DMS53 treated with DMSO at 0.1 percent for 48 hours (cell line): ENCODE data around the gene GAB3.

Experiments
- DNase-seq: peaks from one replicate; lab custom pipeline; 2025; ENCODE audit not compliant: unreplicated experiment; lab: John Stamatoyannopoulos, UW

GAB3 gene, protein sequence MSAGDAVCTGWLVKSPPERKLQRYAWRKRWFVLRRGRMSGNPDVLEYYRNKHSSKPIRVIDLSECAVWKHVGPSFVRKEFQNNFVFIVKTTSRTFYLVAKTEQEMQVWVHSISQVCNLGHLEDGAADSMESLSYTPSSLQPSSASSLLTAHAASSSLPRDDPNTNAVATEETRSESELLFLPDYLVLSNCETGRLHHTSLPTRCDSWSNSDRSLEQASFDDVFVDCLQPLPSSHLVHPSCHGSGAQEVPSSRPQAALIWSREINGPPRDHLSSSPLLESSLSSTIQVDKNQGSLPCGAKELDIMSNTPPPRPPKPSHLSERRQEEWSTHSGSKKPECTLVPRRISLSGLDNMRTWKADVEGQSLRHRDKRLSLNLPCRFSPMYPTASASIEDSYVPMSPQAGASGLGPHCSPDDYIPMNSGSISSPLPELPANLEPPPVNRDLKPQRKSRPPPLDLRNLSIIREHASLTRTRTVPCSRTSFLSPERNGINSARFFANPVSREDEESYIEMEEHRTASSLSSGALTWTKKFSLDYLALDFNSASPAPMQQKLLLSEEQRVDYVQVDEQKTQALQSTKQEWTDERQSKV

DNA sequence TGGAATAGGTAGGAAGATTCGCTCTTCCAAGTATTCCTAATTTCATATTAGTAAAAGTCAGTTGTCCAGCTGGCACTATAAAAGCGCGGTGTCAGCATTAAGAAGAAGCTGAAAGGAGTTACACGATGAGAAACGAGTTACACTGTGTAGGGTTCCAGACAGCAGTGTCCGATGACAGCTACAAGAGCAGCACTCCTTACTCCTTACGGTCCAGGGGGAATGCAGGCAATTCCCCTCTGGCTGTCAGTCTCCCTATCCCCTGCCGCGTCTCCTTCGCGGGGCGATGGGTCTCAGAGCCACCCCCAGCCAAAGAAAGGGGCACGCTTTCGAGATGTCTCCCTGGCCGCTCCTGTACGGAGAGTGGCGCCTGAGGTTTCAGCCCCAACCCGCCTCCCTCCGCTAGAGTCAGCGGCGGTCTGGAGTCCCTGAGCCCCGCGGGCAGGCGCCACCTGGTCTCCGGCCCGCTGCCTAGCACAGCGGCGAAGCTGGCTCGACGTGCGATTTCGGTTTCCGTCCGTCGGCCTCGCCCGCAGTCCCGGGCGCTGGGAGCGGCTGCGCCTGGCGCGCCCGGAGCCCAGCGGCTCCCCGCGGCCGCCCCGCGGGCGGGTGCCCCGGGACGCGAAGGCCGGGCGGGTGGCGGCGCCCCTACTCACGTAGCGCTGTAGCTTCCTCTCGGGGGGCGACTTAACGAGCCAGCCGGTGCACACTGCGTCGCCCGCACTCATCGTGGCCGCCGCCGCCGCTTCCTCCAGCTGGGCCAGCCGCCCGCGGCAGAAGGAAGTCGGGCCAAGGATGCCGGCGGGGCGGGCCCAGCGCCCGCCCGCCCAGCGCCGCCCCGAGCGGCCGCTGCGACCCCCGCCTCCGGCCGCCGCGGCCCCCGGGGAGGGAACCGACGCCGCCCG lies at the start of gene GAB3:
Gene GAB3, minus strand, starts transcription at position 777 of the 902 bp plus-strand sequence. Its CDS starts 52 bp downstream, at position 725.
- DNase-seq: no peak

DNA sequence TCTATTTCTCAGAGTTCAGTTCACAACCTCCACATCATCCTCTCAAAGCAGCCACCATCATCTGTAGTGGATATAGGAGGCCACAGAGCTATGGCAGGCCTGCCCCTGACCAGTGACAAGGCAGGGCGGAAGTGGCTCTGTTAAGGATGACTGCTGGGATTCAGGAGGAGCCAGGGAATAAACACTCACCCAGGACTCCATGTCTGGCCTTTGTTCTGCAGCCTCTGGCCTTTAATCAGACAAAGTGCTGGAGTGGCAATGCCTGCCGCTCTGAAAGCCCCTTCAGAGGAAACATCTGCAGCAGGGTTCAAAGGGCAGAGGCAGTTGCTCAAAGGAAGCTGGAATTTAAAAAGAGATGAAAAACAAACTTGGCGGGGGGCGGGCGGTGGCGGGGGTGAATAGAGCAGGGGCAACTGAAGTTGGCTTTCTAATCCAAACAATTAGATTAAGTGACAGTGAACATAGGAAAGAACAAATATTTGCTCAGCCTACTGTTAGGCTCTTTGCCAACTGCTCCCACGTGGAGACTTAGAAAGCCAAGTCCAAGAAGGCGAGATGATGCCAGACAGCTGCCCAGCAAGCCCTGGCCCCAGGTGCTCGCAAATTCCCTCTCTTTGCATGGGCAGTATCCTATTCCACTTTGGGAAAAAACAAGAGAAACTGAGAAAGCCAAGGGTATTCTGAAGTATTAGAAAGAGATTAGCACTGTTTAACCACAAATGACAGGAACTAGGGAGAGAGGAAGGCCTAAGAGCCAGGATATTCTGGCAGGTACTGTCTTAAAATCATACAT lies 48.9 kb upstream of the GAB3 start:
- DNase-seq: peak; percentile 95

DNA sequence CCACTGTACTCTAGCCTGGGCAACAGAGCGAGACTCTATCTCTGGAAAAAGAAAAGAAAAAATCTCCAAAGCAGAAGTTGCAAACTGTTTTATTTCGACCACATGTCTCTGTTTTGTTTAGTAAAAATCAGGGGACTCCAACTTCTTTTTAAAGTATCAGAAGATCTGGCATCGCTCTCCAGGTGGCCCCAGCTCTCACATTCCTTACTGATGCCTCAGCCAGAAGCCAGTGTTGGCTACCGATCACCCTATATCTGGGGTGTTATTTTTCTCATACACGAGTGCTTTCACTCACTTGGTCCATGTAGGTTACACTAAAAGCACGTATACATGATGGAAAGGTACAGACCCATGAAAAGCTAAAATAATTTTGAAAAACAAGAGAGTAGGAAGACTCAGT lies 46.1 kb upstream of the GAB3 start:
- DNase-seq: no peak

DNA sequence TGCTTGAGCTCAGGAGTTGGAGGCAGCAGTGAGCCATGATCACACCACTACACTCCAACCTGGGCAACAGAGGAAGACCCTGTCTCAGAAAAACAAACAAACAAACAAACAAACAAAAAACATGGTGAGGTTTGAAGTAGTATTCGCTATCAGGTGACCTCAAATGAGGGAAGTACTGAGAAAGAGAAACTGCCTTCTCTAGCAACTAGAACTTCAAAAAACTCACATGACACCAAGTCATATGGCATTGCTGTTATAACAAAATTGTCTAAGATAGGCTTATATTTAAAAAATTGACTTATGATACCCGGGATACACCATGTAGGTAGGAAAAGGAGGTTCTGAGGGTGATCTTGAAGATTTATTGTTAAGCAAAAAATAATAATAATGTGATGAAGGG lies 44.1 kb upstream of the GAB3 start:
- no peak for DNase-seq

DNA sequence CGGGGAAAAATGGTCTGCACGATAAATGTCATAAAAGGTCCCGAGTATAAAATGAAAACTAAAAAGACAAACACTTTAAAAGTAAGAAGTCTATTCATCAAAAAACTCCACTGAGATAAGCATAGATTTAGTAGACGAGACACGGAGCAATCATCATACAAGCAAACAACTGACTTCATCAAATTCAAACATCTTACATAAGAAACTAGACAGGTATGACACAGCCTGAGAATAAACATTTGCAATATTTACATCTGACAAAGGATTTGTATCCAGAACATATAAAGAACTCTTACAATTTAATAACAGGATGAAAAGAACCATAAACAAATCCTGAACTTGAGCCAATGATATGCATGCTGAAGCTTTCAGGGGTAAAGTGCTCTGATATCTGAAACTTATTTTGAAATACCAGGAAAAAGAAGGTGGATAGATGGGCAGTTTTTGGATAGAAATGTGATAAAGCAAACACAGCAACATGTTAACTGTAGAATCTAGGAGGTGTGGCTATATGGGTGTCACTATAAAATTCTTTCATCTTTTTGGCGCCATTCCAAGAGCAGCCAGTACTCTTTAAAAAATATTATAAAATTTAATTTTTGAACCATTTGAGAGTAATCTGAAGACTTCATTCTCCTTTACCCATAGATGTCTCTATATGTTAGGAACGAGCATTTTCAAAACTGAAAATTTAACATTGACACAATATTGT lies 42.4 kb upstream of the GAB3 start:
- DNase-seq: peak; percentile 43

DNA sequence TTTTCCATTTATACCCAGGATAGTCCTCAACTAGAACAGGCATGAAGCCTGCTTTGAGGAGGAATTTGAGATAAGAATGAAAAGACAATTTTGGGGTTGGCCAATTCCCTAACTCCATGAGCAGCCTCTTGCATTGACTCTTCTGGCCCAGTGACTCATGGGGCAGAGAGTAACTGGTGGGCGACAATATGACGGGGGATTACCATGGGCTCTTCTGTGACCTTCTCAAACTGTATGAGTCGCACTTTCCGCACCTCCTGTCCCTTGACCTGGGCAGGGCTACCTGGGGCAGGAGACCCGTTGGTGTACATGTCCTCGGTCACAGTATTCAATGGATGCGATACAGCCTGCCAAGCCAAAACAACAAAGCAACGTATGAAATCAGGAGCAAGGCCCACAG lies 41.1 kb upstream of the GAB3 start:
- DNase-seq: no peak

DNA sequence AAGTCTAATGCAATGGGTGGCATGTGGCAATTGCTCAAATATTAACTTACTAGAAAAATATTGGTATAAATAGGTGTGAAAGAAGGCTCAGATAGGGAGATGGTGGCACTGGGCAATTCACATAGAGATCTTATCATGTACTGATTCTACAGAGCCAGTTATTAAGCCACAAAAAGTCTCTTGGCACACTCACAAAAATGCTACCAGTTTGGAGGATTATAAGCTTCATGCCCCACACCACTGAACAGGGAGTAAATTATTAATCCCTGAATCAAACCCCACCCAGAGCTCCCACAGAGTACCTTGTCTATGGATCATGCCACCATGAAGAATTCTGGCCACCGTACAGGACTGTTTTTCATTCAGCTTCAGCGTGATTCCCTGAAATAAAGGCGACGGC lies 40.6 kb upstream of the GAB3 start:
- DNase-seq: no peak

DNA sequence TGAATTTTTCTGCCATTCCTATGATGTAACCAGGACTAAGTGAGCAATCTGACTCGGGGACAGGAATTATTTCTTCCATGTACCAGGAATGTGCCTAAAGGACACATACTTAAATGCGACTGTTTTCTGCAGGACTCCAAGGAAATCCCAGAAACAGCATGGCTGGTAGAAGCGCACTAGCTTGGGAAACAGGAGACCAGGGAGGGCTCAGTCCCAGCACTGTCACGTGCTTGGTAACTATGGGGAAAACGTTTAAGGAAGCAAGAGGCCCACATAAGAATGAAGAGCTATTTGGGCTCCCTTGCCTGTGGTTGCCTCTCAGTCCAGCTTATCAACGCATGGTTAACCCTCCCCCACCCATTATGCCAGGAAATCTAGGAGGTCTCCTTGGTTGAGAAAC lies 34.8 kb upstream of the GAB3 start:
- no peak for DNase-seq

DNA sequence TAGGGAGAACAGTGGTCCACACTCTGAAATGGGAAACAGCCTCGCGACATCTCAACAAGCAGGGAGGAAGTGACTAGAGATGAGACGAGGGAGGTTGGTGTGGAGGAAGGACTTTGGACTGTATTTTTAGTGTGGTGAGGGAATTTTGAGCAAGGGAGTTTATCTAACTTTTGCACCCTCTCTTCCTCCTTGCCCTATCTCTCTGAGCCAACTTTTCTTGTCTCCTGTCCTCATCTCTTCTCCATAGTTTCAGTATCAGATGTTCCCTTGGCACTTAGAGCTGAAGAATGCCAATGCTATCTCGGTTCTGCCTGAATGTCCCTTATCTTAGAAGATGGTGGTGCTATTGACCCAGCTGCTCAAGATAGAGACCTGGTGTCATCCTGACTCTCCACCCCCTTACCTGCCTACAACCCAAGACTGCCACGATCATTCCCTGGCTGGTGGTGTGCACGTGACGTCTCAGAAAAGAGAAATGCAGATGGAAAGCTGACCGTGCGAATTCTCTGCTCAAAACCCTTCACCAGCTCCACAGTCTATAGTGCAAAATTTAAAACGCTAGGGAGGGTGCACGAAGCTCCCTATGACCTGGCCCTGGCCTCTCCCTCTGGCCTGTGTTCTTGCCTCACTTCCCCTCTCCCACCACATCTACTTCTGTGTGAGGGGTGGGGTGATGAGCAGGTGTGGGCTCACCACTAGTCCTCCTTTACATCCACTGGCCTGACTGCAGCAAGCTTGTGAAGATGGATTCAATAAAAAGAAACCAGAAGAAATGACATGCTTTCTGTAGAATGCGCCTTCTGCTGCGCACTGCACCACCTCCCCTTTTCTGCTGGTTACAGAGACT lies 33.5 kb upstream of the GAB3 start:
- DNase-seq: no peak

DNA sequence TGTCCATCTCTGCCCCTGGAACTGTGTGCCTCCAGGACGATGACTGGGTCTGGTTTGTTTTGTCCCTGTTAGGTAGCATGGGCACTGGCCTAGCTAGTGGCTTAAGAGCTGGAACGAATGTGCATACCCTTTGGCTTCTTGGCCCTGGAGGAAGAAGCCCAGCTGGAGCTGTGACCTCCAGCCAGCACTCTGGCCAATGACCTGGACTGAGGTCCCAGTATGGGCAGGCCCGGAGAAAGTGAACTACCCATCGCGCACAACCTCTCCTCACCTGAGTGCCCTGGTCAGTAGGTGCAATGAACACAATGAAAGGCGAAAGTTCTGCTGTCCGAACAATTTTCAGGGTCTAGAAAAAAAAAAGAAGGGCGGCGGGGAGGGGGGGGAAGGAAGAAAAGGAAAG lies 30.1 kb upstream of the GAB3 start:
- no peak for DNase-seq

DNA sequence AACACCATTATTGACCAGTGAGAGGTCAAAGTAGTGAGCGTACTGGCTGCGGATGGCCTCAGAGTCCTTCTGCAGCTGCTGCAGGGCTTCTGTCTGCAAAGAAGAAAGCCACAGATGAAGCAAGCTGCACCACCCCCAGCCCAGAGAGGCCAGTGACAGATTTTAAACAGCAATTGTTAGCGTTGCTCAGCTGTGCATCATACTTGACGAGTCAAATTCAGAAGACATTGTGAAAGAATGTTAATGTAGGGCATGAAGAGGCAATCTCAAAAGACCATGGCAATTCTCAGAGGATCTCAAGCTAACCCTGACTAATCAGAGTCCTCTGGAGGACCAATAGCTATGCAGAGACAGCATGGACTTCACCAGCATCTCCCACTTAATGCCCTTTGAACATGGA lies 28.4 kb upstream of the GAB3 start:
- DNase-seq: no peak

DNA sequence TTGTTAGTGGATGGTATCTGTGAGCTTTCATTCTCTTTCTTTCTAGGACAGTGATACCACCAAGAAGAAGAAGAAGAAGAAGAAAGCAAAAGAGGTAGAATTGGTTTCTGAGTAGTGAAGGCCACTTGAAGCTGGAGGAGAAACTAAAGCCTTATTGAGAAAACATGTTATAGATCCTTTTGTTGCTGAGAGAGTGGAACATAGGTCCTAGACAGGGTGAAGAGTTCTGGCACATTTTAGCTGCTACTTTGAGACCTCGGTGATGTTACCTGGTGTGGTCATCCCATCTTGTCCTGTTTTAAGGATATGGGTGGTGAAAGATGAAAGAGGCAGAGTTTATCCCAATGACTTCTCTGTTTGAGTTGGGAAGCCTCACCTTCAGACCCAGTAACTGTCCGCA lies 25.9 kb upstream of the GAB3 start:
- no peak for DNase-seq

DNA sequence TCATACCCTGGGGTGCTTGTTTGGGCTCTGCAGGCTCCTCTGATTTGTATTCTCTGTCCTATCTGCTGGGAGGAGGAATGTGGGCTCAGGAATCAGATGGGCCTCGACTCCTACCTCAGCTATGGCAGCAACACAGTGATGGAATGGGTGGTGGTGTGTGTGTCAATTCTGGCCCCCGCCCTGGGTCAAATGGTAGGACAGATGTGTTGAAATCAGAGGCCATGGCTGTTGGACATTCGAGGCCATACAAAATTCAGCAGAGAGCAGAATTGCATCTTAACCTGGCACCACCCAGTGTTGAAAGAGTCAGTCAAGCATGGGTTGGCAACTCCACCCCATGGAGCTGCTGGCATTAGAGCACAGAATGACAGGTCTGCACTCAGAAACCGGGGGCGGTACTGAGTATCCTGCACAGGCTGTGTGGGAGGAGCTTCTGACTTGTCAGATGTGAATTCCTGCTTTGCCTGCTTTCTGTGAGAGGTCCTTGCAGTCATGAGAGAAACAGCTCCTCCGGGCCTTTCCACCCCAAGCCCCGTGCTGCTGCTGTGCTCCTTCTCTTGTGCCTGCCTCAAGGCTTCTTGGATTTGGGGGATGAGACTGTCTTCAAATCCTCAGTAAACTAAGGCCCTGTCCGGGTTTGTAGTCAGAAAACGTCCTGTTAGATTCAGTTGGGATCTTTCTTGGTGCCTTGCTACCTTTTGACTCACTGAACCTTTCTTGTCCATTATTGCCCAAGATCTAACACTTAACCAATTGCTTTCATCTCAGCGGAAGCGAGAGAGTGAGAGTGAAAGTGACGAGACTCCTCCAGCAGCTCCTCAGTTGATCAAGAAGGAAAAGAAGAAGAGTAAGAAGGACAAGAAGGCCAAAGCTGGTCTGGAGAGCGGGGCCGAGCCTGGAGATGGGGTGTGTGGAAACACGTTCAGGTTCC lies 24.8 kb upstream of the GAB3 start:
- DNase-seq: peak; percentile 26

DNA sequence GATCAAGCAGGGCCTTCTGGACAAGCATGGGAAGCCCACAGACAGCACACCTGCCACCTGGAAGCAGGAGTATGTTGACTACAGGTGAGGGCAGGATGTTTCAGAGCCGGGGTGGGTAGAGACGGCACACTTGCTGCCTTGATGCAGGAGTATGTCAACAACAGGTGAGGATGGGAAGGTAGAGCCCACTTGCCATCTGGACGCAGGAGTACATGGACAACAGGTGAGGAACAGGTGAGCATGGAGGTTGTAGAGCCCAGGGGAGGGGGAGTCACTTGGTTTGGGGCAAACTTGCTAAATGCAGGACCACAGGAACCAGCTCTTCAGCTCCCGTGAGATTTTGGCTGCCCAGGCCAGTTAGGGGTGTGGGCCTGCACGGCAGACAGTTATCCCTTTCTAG lies 23.7 kb upstream of the GAB3 start:
- peak; percentile 63 for DNase-seq

DNA sequence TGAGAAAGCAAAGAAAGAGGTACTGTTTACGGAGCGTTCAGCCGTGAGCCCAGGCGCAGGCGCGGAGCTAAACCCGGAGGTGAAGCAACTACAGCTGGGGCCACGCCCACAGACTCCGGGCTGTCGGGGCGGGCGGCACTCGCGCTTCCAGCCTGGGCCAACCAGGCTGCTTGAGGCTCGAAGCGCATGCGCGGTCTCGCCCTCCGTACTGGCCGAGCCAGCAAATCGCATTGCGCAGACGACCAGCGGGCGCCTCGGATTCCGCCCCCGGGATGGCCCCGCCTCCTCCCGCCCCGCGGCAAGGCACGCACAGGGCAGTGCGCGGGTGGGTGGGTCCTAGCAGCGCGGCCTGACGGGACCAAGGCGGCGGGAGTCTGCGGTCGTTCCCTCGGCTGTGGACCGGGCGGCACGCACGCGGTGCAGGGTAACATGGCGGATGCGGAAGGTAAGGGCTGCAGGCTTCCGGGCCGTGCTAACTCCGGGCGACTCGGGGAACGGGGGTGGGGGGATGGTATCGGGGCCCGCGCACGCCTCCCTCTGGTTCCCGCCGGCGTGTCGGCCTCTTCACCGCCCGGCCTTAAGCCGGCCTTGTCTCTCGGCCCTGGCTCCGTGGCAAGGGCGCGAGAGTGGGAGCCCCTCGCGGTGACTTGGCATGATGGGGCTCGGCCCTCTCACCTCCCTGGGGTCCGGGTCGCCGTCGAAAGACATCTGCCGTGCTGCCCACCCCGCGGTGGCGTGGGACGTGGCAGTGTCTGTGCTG lies 11.8 kb upstream of the GAB3 start, which contains the start of gene DKC1:
Gene DKC1, plus strand, starts transcription at position 328 of the 760 bp plus-strand sequence. Its CDS starts 102 bp downstream, at position 430.
- peak; percentile 91 for DNase-seq

DNA sequence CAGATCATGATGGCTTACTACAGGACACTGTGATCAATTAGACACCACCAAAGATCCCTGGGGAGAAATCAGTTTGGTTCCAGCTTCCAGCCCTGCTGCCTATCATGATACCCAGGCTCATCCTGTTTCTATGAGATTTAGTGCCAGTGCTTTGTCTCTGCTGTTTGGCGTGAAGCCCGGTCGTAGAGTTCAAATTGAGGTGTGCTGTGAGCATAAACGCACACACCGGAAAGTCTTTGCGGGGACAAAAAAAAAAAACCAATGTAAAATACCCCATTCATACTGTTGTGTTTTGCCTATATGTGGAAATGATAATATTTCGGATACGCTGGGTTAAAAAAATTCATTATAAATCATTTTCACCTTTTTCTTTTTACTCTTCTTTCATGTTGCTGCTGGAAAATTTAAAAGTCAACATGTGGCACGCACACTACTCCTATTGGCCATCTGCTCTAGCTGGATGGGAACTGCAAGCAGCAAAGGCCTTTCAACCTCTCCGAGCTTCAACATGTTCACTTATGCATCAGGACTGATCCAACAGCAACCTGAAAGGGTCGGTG lies 11.2 kb upstream of the GAB3 start:
- DNase-seq: no peak

DNA sequence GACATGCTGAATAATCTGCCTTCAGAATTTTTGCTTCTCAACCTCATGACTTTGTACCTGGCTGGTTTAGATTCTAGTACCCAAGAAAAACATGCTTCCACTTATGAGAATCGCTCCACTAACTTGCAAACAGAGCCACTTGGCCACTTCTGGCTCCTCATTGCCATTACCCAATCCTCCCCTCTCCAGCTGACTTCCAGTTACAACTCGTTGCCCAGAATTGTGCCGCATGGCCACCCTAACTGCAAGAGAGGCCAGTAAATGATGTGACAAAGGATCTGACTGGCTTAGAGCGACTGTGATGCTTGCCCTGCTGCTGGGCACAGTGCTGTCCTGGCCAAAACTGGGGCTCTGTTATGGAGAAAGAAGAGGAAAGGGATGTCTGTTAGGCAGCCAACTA lies 7.8 kb upstream of the GAB3 start:
- no peak for DNase-seq
